Activated gamma-delta T cell treated with anti-CD3 and anti-CD28 coated beads, Interleukin-2, amount 50 U/mL, for 16 hours (primary cell): Measurements from ENCODE around the gene ELF5.

Experiments
- DNase-seq: peaks from one replicate; pipeline ENCODE4 v3.0.0-alpha.2; 2020; ENCODE audit warnings: low read depth

The ELF5 gene

DNA sequence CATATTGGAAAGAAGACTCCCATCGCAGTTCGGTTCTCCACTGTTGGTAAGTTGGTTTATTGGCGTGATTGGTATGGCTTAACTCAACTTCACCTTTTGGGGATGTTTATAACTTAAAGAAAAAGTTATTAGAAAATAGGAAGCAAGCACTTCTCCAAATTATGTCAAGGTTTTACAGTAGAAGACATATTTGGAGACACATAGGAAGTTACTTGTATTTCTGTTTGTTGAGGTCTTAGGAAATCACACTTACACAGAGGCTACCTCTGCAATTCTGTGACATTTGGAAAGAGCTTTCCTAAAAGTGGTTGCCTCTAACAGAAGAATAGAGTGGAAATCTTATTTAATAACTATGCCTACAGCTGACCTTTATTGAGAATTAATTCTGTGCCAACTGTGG is 62.5 kb downstream of the ELF5 start:
- no peak for DNase-seq

DNA sequence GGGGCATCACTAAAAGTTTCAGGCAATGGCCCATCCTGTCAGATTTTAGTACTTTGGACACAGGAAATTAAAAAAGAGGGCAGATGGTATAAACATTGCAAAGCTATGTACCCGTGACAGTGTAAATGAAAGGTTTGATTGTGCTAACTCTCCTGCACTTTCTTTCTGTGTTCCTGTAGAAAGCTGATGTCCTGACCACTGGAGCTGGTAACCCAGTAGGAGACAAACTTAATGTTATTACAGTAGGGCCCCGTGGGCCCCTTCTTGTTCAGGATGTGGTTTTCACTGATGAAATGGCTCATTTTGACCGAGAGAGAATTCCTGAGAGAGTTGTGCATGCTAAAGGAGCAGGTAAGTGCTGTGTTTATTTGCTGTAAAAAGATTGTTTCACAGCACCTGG is 64.6 kb downstream of the ELF5 start:
- no peak for DNase-seq

DNA sequence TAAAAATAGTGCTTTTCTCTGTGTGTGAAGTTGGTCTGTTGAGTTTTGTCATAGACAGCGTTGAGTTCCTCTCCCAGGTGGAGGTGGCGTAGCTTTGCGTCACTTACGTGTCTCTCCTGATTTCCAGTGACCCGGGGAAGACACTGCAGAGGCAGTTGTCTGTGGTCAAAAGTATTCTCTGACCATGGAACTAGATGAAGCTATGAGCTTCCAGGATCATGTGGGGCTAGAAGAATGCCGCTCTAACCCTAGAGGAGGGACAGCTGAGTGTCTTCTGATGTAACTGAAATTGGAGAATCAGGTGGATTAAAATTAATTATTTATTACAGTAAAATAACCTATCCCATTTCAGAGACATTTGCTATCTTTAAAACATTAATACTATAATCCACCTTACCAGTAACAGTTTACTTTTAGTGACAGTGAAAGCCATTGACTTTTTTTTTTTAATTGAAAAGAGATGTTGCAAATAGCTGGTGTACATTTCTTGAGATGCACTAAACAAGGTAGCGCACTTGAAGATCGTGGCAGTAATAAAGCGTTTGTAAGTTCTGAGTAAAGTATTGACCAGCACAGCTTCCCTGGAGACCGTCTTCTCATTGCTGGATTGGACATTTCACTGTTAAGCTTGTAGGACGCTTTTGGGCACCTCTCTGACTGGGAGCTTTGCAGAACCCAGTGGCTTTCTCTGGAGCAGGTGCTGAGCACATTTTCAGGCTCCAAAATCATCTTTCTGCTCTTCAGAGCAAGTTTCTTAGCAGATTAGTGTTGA is 65.2 kb downstream of the ELF5 start:
- no peak for DNase-seq

DNA sequence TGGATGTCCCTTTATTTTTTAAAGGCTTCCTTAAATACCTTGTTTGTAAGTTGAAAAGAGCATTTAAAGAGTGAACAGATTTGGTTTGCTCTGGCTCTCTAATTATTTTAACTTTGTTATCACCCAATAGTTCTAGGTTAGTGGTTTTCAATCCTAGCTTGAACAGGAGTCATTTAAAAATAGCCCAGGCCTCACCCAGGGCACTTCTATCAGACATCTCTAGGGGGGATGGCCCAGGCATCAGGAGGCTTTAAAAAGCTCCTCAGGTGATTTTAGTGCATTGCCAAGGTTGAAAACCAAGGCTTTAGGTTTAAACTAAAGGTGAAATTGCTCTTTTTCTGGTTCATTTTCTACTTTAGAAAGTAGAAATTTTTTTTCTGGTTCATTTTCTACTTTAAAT is 66.5 kb downstream of the ELF5 start:
- no peak for DNase-seq

DNA sequence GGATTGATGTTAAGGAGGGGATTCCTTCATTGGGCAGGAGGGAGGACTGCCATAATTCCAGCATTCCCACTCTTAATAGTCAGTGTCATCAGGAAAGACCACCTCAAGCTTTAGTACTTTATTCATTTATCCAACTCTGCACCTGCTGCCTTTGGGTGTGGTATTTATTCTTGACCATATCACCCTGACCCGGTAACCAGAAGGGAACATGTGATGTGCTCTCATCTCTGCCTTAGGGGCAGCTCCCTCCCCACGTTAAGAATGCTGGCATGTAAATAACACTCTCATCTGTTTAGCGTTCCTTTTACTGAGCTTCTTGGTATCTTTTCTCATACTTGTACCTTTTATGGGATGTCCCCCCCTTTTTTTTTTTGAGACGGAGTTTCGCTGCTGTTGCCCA is 67.2 kb downstream of the ELF5 start:
- DNase-seq: no peak

DNA sequence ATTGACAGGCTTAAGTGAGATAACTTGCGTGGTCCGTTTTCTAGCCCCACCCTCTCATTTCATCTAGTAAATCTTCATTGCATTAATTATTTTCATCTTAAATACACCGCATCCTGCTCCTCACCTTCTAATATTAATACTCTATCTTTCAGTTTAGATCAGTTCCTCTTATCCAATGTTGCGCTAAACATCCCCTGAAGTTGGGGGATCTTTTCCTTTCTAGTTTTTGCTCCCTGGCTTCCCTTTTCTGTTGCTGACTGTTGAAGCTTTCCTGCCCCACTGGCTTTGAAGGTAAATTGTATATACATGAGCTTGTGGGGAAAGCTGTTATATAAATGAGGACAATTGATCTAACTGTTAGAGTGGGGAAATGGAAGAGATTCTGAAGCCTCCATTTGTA is 67.6 kb downstream of the ELF5 start:
- no peak for DNase-seq

DNA sequence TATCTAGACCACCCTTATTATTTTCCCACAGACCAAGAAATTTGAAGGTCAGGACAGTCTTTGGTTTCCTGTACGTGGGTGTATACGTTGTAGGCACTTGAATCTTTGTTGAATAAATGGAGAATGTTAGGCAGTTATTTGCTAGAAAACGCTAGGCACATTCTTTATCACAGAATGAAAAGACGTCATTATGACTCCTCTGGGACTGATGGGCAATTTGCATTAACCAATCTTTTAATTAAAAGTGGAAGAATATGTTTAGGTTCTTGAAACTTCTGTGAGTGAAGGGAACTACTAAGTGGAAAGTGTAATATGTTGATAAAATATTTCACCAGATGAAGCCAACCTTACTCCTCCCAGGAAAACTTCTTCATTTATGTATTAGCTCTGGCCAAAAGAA is 69.2 kb downstream of the ELF5 start:
- no peak for DNase-seq

DNA sequence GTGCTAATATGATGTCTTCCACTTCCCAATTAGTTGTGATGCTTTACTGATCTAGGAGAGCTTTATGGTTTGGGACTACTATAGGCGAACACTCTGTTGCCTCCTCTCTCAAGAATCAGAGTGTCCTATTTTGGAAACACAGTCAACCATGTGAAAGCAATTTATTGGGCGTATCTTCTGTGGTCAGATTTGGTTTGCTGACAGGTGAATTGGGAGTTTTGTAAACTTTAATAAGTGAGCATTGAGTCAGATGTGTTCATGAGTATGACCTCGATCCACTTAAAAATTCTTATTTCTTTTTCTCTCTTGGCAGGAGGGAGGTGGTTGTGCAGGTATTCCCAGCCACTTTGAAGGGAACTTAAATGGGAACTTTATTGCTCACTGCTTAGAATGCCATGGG is 70.5 kb downstream of the ELF5 start:
- DNase-seq: no peak

DNA sequence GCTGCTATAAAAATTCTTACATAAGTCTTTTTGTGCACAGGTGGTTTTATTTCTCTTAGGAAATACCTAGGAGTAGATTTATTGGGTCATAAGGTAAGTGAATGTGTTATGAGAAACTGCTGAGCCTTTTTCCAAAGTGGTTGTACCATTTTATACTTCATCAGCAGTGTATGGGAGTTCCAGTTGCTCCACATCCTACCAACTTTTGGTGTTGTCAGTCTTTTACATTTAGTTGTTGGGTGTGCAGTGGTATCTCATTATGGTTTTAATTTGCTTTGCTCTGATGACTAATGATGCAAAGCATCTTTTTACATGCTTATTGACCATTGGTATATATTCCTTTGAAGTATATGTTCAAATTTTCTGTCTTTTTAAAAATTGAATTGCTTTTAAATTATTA is 71.8 kb downstream of the ELF5 start:
- no peak for DNase-seq

DNA sequence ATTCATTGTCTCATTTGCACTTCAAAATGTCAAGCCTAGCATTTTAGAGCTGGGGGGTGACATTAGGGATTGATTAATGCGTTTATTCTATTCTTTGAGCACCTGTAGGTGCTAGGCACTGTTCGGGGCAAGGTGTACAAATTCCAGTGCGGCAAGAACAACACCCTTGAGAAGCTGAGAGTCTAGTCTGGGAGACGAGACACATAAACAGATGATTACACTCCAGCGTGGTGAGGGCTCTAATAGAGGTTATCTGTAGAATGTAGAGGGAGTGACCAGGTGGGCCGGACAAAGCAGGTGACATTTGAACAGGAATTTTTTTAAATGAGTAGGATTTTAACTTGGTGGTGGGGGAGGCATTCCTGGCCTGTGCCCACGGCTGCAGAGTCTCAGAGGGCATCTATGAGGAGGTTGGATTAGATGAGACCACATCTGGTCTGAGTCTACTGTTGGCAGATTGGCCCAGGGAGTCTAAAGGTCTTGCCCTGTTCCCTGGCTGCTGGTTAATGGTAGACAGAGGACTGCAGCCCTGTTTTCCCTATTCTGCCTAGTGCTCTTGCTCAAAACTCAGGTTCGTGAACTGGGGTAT is 73.9 kb downstream of the ELF5 start:
- no peak for DNase-seq

DNA sequence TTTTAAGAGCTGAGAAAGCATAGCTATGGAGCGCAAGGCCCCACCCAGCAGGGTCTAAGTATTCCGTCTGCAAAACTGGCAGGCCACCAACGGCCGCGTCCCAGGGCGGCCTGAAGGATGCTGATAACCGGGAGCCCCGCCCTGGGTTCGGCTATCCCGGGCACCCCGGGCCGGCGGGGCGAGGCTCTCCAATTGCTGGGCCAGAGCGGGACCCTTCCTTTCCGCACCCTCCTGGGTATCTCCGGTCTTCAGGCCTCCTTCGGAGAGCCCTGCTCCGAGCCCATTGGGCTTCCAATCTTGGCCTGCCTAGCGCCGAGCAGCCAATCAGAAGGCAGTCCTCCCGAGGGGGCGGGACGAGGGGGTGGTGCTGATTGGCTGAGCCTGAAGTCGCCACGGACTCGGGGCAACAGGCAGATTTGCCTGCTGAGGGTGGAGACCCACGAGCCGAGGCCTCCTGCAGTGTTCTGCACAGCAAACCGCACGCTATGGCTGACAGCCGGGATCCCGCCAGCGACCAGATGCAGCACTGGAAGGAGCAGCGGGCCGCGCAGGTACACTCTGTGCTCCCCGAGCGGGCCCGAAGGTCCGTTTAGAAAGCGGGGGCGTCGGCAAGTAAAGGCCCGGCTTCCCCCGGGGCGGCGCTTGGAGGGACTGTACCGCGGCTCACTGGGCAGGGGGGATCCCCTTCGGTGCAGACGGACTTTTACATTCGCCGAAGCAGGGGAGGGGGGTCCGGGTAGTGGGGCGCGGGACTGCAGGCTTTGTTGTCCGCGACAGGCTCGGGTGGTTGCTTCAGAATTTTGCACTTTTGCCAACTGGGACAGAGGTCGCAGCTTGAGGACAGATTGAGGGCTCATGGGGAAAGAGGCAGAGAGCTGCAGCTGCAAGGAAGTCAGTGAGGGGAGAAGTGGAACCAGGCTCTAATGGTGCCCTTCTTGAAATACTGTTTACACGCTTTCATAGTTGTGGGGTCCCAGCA is 74.8 kb downstream of the ELF5 start, which contains the start of gene CAT:
Gene CAT (plus strand): TSS at position 406 of the 979 bp plus-strand sequence. CDS start 80 bp downstream, at position 486.
- peak; percentile 98 for DNase-seq

DNA sequence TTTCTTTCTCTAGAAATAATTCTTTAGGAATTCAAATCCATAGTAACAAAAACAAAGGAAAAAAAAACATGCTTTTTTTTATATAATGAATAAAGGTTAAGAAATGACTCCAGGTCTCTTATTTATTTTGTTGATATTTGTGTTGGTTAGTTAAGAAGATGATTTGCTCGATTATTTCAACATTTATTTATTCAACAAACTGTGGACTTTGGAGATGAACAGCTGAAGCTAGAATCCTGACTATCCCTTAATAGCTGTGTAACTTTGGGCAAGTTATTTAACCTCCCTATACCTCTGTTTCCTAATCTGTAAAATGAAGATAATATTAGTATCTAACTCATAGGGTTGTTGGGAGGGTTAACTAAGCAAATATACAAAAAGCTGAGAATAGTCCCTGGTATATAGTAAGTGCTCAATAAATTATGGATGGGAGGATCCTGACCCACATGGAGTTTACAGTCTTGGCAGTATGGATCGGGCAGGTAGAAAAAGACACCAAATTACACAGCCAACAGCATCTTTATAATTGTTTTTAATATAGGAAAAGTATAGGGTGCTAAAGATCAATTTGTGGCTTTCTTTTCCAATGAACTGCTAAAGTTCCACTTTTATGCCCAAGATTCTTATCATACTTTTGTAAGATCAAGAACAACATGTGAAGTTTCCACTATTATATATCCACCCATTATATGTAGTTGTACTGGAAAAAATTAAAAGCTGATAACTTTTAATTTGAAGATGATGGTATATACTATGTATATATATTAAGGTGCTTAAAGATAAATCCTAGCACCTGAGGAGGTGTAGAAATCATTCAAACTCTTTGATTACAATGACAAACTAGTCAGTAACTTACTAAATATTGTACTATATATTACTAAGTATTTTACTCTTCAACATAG is 76.1 kb downstream of the ELF5 start:
- no peak for DNase-seq

DNA sequence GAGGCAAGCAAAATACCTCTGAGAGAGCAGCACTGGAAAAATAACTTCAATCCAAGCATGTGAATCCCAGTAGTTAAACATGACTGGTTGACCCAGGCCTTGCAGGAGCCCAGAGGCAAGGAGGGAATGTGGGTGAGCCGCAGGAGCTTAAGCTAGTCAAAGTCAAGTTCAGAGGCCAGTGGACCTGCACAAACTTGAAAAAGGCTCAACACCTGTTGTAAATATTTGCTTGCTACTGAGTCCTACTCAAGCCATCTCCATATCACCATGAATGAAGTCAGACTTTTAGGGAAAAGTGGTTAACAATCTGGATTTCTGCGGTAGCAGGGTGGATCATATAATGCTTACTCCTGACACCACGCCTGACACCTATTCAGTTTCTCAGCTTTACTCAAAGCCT is 79.7 kb downstream of the ELF5 start:
- DNase-seq: no peak

DNA sequence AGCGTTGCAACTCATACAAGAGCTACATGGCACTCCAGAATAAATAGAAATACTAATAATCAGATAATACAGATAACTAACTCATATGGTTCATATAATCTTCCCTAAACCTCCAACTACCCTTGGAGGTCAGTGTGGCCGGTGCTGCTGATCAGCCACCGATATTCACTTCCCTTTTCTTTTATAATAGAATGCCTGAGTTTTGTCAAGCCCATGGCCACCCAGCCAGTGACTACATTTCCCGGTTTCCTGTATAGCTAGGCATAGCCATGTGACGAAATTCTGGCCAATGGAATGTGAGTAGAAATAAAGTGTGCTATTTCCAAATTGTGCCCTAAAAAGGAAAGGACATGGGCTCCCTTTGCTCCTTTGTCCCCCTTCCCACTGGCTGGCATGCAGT is 80.8 kb downstream of the ELF5 start:
- DNase-seq: no peak

DNA sequence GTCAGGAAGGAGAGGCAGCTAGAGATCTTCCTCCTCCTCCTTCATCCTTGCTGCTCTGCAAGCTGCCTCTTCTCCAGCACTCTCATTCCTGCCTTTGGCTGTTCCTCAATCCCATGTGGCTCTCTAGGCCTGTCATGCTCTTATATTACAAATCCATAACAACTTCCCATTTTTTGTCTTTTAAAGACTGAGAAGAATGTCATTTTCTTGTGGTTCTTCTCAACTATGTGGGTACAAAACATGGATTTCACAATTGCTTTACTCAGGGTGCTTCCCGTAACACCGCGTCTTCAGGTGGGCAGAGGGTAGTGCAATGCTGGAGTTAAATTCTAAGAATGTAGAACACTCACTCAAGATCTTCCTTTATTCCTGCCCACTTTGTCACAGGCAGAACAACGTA is 81.6 kb downstream of the ELF5 start:
- no peak for DNase-seq
